H9 (cell line): Measurements from ENCODE around the gene ANTXRL. TPM values are rescaled to one million over a fixed set of nuclear protein-coding genes. Genes with fewer than 3 reads are reported as not detected.

Source experiments
- DNase-seq: peaks from one replicate; pipeline ENCODE4 v3.0.0-alpha.2; 2017
- H2AFZ ChIP-seq: one replicate; pipeline ENCODE4 v1.6.1; 2013; ENCODE audit warnings: mild to moderate bottlenecking, low read length, control low read depth, moderate library complexity
- H2AK5ac ChIP-seq: 2 replicates; pipeline ENCODE4 v1.6.1; 2013; ENCODE audit warnings: low read length, control low read depth, mixed read lengths; ENCODE audit not compliant: insufficient read length
- H2BK120ac ChIP-seq: one replicate; pipeline ENCODE4 v1.6.1; 2013; ENCODE audit warnings: low read depth, mild to moderate bottlenecking, low read length, control low read depth, inconsistent platforms; ENCODE audit not compliant: poor library complexity, severe bottlenecking
- H2BK12ac ChIP-seq: 2 replicates; pipeline ENCODE4 v1.6.1; 2013; ENCODE audit warnings: low read length, control low read depth, mixed read lengths, low read depth; ENCODE audit not compliant: insufficient read length
- H2BK15ac ChIP-seq: 2 replicates; pipeline ENCODE4 v1.6.1; 2013; ENCODE audit warnings: low read depth, low read length, control low read depth
- H2BK20ac ChIP-seq: one replicate; pipeline ENCODE4 v1.6.1; 2013; ENCODE audit warnings: low read depth, mild to moderate bottlenecking, low read length, control low read depth, inconsistent platforms; ENCODE audit not compliant: poor library complexity, severe bottlenecking
- H2BK5ac ChIP-seq: 2 replicates; pipeline ENCODE4 v1.6.1; 2013; ENCODE audit warnings: low read length, control low read depth, mixed read lengths; ENCODE audit not compliant: insufficient read length
- H3K14ac ChIP-seq: 2 replicates; pipeline ENCODE4 v1.6.1; 2013; ENCODE audit warnings: low read length, control low read depth; ENCODE audit not compliant: insufficient read depth
- H3K18ac ChIP-seq: 2 replicates; pipeline ENCODE4 v1.6.1; 2013; ENCODE audit warnings: low read depth, mild to moderate bottlenecking, mixed read lengths, low read length, control low read depth; ENCODE audit not compliant: insufficient read length
- H3K23ac ChIP-seq: 2 replicates; pipeline ENCODE4 v1.6.1; 2013; ENCODE audit warnings: low read length, control low read depth, mixed read lengths, low read depth; ENCODE audit not compliant: insufficient read length
- H3K23me2 ChIP-seq: 2 replicates; pipeline ENCODE4 v1.6.1; 2013; ENCODE audit warnings: low read depth, mild to moderate bottlenecking, mixed read lengths, low read length, control low read depth; ENCODE audit not compliant: insufficient read length, poor library complexity, severe bottlenecking
- H3K27ac ChIP-seq: 2 replicates; pipeline ENCODE4 v1.5.1; 2013; ENCODE audit warnings: low read length, control low read depth, mixed read lengths, low read depth; ENCODE audit not compliant: insufficient read length
- H3K27me3 ChIP-seq: 2 replicates; pipeline ENCODE4 v1.6.1; 2013; ENCODE audit warnings: low read length, control low read depth, inconsistent platforms; ENCODE audit not compliant: insufficient read depth
- H3K4ac ChIP-seq: 2 replicates; pipeline ENCODE4 v1.6.1; 2013; ENCODE audit warnings: low read depth, mild to moderate bottlenecking, control low read depth, inconsistent platforms, low read length, moderate library complexity
- H3K4me1 ChIP-seq: 2 replicates; pipeline ENCODE4 v1.6.1; 2013; ENCODE audit warnings: low read length, control low read depth, inconsistent platforms; ENCODE audit not compliant: insufficient read depth
- H3K4me2 ChIP-seq: 2 replicates; pipeline ENCODE4 v1.6.1; 2013; ENCODE audit warnings: low read length, control low read depth, mixed read lengths; ENCODE audit not compliant: insufficient read length, insufficient read depth
- H3K56ac ChIP-seq: 2 replicates; pipeline ENCODE4 v1.6.1; 2013; ENCODE audit warnings: low read depth, mild to moderate bottlenecking, mixed read lengths, low read length, control low read depth; ENCODE audit not compliant: insufficient read length
- H3K79me1 ChIP-seq: 2 replicates; pipeline ENCODE4 v1.6.1; 2013; ENCODE audit warnings: low read depth, mild to moderate bottlenecking, moderate library complexity, low read length, control low read depth, inconsistent platforms; ENCODE audit not compliant: insufficient read depth, poor library complexity, severe bottlenecking
- H3K79me2 ChIP-seq: 2 replicates; pipeline ENCODE4 v1.6.1; 2013; ENCODE audit warnings: low read length, control low read depth, inconsistent platforms; ENCODE audit not compliant: insufficient read depth
- H3K9ac ChIP-seq: 2 replicates; pipeline ENCODE4 v1.6.1; 2013; ENCODE audit warnings: low read length, control low read depth, mixed read lengths; ENCODE audit not compliant: insufficient read length; ENCODE audit errors: extremely low read depth
- H3K9me3 ChIP-seq: one replicate; pipeline ENCODE4 v1.6.1; 2013; ENCODE audit warnings: low read depth, low read length, inconsistent platforms; ENCODE audit not compliant: control insufficient read depth
- H3T11ph ChIP-seq: one replicate; pipeline ENCODE4 v1.6.1; 2013; ENCODE audit warnings: mild to moderate bottlenecking, low read length, control low read depth, inconsistent platforms
- H4K20me1 ChIP-seq: one replicate; pipeline ENCODE4 v1.6.1; 2013; ENCODE audit not compliant: control insufficient read depth, insufficient read length, insufficient read depth
- H4K5ac ChIP-seq: 2 replicates; pipeline ENCODE4 v1.6.1; 2013; ENCODE audit warnings: low read depth, mild to moderate bottlenecking, mixed read lengths, low read length, control low read depth; ENCODE audit not compliant: insufficient read length
- H4K8ac ChIP-seq: replicated peaks from 2 replicates; pipeline ENCODE4 v1.6.1; 2013; ENCODE audit warnings: low read length, control low read depth, mixed read lengths, low read depth; ENCODE audit not compliant: insufficient read length
- H4K91ac ChIP-seq: 2 replicates; pipeline ENCODE4 v1.6.1; 2013; ENCODE audit warnings: low read depth, mild to moderate bottlenecking, moderate library complexity, mixed read lengths, low read length, control low read depth; ENCODE audit not compliant: insufficient read length
- H3K27ac Mint-ChIP-seq, 3 experiments: 2 replicates in 2 of 3; 3 replicates in 1 of 3; pipeline ENCODE4 v1.8.0; 2020 to 2021; ENCODE audit warnings: mixed read lengths in 3 of 3, mild to moderate bottlenecking in 1 of 3, moderate library complexity in 1 of 3
- H3K27me3 Mint-ChIP-seq: 2 replicates; pipeline ENCODE4 v1.8.0; 2021; ENCODE audit warnings: low read depth, mild to moderate bottlenecking, moderate library complexity, mixed read lengths
- H3K36me3 Mint-ChIP-seq, 3 experiments: 2 replicates in 2 of 3; 3 replicates in 1 of 3; pipeline ENCODE4 v1.8.0; 2020 to 2021; ENCODE audit warnings: low read depth in 3 of 3, mixed read lengths in 3 of 3; ENCODE audit not compliant: insufficient read depth in 1 of 3
- H3K4me1 Mint-ChIP-seq, 2 experiments: 2 replicates each; pipeline ENCODE4 v1.8.0; 2020; ENCODE audit warnings: mixed read lengths in 2 of 2
- H3K4me3 Mint-ChIP-seq, 2 experiments: 2 replicates in 1 of 2; 3 replicates in 1 of 2; pipeline ENCODE4 v1.8.0; 2020 to 2021; ENCODE audit warnings: mild to moderate bottlenecking in 2 of 2, mixed read lengths in 2 of 2, moderate library complexity in 1 of 2
- H3K9me3 Mint-ChIP-seq, 2 experiments: 2 replicates in 1 of 2; 3 replicates in 1 of 2; pipeline ENCODE4 v1.8.0; 2020; ENCODE audit warnings: mild to moderate bottlenecking in 2 of 2, mixed read lengths in 2 of 2, moderate library complexity in 1 of 2
- WGBS: extraction: QIAGEN DNeasy Blood & Tissue Kit; methylation state at CpG from one replicate; pipeline ENCODE4 v1.1.7; 2013; ENCODE audit warnings: missing lambda C conversion rate, low lambda C conversion rate, mixed read lengths; ENCODE audit not compliant: insufficient read length; ENCODE audit errors: extremely low coverage; 5-methylcytosine and 5-hydroxymethylcytosine counted together
- total RNA-seq: library from RNA; stranded (reverse); gene quantifications from 2 replicates; pipeline ENCODE4 v1.2.1, GENCODE V29; 2021
- TF ChIP-seq, protein P1 (sequence below): fragments of 200-600 bp; sonication (generic); conservative IDR thresholded peaks from 3 replicates; pipeline ENCODE4 v1.8.0; 2021; ENCODE audit warnings: antibody characterized with exemption, mild to moderate bottlenecking

ANTXRL gene
- total RNA-seq, 1 experiment from 2014 or later = not detected

DNA sequence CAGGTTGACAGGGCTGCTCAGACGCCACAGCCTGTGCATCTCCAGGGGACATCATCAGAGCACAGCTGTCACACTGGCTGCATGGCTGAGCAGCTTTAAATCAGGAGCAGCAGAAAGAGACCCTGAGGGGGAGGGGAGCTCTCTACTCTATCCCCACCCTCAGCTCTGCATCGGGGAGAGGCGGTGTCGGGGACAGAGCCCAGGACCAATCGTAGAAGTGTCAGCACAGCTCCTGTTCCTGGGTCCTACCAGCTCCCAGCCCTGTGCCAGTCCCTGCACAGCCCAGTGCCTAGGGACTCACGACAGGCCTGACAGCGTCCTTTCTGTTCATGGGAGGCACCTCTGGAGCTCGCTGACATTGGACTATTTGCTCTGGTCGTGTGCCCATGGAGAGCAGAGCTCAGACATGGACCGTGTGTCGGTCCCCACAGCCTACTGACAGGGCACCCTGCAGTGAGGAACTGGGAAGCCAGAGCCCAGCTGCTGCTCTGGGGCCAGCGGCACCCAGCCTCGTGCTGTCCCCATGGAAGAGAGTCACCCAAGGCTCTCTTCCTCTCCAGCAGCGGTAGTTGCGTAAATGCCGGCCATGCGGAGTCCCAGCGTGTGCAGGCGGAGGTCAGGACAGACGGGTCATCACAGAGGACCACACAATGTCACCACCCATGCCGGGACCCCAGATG lies 20.4 kb upstream of the ANTXRL start:
- H3K4me3 Mint-ChIP-seq = no peak overlapping the region
- Histone ChIP-seq H3K79me1 (no peaks in the 10 kb centered on the region), H3K4me1 (no peaks in the 10 kb centered on the region), H3K23me2 (no peaks in the 10 kb centered on the region), H2BK15ac (no peak overlapping the region), H3K9me3 (no peaks in the 10 kb centered on the region), H2AK5ac (no peak overlapping the region), H4K5ac (no peak overlapping the region), H3K23ac (no peak overlapping the region), H3K14ac (no peak overlapping the region), H3K4ac (no peak overlapping the region), H3K4me2 (no peak overlapping the region), H3T11ph (no peak overlapping the region), H2BK120ac (no peak overlapping the region), H2AFZ (no peak overlapping the region), H3K56ac (no peak overlapping the region), H3K27me3 (no peaks in the 10 kb centered on the region), H3K27ac (no peak overlapping the region), H3K79me2 (no peaks in the 10 kb centered on the region), H2BK12ac (no peak overlapping the region), H3K18ac (no peak overlapping the region), H3K9ac (no peak overlapping the region), H4K20me1 (peaks cover 3% of the 10 kb centered on the region), H2BK20ac (no peak overlapping the region), H2BK5ac (no peak overlapping the region), H4K91ac (no peak overlapping the region), H4K8ac (no peak overlapping the region)
- H3K4me1 Mint-ChIP-seq = peaks cover 3 to 4% of the 10 kb centered on the region in 2 experiments; a peak in 1 of 4 replicates
- H3K27me3 Mint-ChIP-seq = no peaks in the 10 kb centered on the region; the same call in 1 of the 2 replicates
- TF ChIP-seq, protein P1, sequence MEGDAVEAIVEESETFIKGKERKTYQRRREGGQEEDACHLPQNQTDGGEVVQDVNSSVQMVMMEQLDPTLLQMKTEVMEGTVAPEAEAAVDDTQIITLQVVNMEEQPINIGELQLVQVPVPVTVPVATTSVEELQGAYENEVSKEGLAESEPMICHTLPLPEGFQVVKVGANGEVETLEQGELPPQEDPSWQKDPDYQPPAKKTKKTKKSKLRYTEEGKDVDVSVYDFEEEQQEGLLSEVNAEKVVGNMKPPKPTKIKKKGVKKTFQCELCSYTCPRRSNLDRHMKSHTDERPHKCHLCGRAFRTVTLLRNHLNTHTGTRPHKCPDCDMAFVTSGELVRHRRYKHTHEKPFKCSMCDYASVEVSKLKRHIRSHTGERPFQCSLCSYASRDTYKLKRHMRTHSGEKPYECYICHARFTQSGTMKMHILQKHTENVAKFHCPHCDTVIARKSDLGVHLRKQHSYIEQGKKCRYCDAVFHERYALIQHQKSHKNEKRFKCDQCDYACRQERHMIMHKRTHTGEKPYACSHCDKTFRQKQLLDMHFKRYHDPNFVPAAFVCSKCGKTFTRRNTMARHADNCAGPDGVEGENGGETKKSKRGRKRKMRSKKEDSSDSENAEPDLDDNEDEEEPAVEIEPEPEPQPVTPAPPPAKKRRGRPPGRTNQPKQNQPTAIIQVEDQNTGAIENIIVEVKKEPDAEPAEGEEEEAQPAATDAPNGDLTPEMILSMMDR = no peak
- no peaks in the 10 kb centered on the region for H3K36me3 Mint-ChIP-seq
- H3K27ac Mint-ChIP-seq = no peak overlapping the region
- WGBS = no CpG with 5 or more reads among the region's 21 CpGs
- H3K9me3 Mint-ChIP-seq = no peaks in the 10 kb centered on the region; a peak in 1 of 5 replicates
- peak; percentile 23 for DNase-seq
